Activated T-cell treated with anti-CD3 and anti-CD28 coated beads, Interleukin-2, amount 50 U/mL, for 72 hours (primary cell): ENCODE measurements around the gene MAS1. TPM values are rescaled to one million over a fixed set of nuclear protein-coding genes. Genes with fewer than 3 reads are reported as not detected.
A peak's percentile ranks its signal among the peaks of the same experiment; 100 is the strongest.
"Not testable (repeated sequence)": the region's sequence is repeated elsewhere in the genome, so short reads cannot be mapped to it uniquely, and the experiment has no call there.

Experiments used
- ATAC-seq, 2 donors: fragments of 150-1000 bp; cut with Tn5 transposase; replicated peaks in 1 of 2; 2 replicates each; pipeline ENCODE4 v1.10.0; 2021; ENCODE audit warnings: moderate library complexity in 2 of 2, mild to moderate bottlenecking in 1 of 2
- DNase-seq, 2 donors: peaks; one replicate each; pipeline ENCODE4 v3.0.0; 2021 to 2022; ENCODE audit warnings: mixed read lengths in 1 of 2
- H3K27ac Mint-ChIP-seq: one replicate; pipeline ENCODE4 v1.8.0; 2022; ENCODE audit warnings: mild to moderate bottlenecking, moderate library complexity, mixed read lengths
- H3K27me3 Mint-ChIP-seq: one replicate; pipeline ENCODE4 v1.8.0; 2022; ENCODE audit warnings: low read depth, mixed read lengths
- H3K36me3 Mint-ChIP-seq, 2 donors: one replicate each; pipeline ENCODE4 v1.8.0; 2022; ENCODE audit warnings: mixed read lengths in 2 of 2, mild to moderate bottlenecking in 1 of 2; ENCODE audit not compliant: insufficient read depth in 2 of 2
- H3K4me1 Mint-ChIP-seq: one replicate; pipeline ENCODE4 v1.8.0; 2022; ENCODE audit warnings: low read depth, mixed read lengths
- H3K4me3 Mint-ChIP-seq, 2 donors: one replicate each; pipeline ENCODE4 v1.8.0; 2022; ENCODE audit warnings: mild to moderate bottlenecking in 2 of 2, mixed read lengths in 2 of 2, moderate library complexity in 2 of 2
- H3K9me3 Mint-ChIP-seq, 2 donors: one replicate each; pipeline ENCODE4 v1.8.0; 2022; ENCODE audit warnings: mixed read lengths in 2 of 2
- total RNA-seq, 2 donors: library from RNA; stranded (reverse); gene quantifications; one replicate each; pipeline ENCODE4 v1.2.3, GENCODE V29; 2022

MAS1 gene
- total RNA-seq, 2 donors from 2014 or later: not detected

DNA sequence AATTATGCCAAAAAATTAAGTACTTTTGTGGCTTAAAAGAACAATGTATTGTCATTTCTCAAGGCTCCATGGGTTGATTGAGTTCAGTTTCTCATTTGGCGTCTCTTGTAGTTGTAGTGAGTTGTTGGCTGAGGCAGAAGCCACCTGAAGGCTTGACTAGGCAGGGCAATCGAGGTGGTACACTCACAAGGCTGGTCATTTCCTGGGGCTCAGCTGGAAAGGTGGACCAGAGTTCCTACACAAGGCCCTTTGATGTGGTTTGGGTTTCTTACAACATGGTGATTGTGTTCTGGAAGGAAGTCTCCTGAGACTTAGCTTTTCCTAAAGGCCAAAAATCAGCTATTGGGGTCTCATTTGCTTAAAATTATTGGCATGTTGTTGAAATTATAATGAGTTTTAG is 22.6 kb downstream of the MAS1 start:
- Mint-ChIP-seq H3K27ac (no peak overlapping the region), H3K27me3 (peaks cover 40% of the 10 kb centered on the region), H3K9me3 (peaks cover 0 to 7% of the 10 kb centered on the region in 2 donors), H3K4me1 (peaks cover 5% of the 10 kb centered on the region), H3K4me3 (no peak overlapping the region), H3K36me3 (no peaks in the 10 kb centered on the region)
- no peak for ATAC-seq
- DNase-seq: no peak

DNA sequence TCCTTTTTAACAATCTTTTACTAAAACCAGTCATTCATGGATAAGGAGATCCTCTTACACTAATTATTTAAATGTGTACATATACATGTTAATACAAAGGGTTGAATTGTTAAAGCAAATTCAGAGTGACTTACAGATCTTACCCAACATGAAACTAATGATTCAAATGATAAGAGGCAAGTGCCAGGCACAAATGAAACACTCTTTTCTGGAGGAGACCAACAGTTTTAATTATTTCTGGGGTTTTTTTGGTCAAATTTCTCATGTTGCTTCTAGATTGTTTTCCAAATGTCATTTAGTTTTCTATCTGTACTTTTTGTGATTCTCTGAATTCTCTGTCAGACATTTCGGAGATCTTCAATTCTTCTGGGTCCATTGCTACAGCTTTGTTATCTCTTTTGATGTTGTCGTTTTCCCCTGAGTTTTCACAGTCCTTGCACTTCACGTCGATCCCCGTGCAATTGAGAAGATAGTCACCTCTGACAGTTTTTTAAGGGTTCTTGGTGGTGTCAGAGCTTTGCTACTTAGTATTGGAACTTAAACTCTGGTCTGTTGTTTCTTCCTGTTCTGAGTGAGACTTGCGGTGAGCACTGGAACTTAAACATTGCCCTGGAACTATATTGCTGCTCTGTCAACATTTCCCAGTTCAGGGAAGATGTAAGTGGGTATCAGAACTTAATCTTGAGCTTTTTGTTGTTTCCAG is 23.2 kb downstream of the MAS1 start:
- Mint-ChIP-seq H3K27ac (no peak overlapping the region), H3K4me1 (peaks cover 5% of the 10 kb centered on the region), H3K4me3 (no peak overlapping the region), H3K9me3 (peaks cover 0 to 7% of the 10 kb centered on the region in 2 donors), H3K27me3 (peaks cover 40% of the 10 kb centered on the region), H3K36me3 (no peaks in the 10 kb centered on the region)
- no peak for DNase-seq
- ATAC-seq: no peak

DNA sequence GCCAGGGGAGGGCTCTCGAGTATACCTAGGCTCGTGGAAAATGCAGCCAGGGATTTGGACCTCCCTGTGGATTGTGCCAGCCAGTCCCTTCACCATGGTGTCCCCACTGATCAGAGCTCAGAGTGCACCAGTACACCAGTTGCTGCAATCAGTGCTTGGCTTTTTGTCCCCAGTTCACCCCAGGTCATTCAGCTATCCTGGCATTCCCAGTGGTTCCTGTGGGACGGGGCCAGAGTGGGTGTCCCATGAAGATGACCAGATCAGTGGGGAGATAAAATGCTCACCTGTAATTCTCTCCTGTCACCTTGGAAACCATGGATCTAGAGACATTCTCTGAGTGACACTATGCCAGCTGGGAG is 23.8 kb downstream of the MAS1 start:
- ATAC-seq (no peak), DNase-seq (no peak)
- Mint-ChIP-seq H3K4me1 (peaks cover 5% of the 10 kb centered on the region), H3K9me3 (peaks cover 0 to 7% of the 10 kb centered on the region in 2 donors), H3K27me3 (peaks cover 40% of the 10 kb centered on the region), H3K36me3 (no peaks in the 10 kb centered on the region), H3K27ac (no peak overlapping the region), H3K4me3 (no peak overlapping the region)

DNA sequence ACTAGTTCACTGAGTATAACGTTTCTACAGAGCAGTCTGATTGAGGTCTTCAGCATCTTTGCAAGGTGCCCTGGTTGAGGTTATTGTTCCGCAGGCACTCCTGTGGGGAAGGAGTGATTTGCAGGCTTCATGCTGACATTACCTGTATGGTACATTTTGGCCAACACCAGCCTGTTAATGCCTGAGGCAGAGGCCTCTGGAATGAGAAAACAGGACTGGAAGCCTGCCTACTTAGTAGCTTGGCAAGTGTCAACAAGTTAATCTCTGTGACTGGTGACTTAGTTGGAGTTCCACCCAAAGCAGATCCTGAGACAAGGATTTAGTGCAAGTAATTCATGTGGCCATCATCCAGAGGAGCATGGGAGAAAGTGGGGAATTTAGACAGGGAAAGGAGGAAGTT is 24.6 kb downstream of the MAS1 start:
- no peak overlapping the region for H3K27ac Mint-ChIP-seq
- H3K36me3 Mint-ChIP-seq: no peaks in the 10 kb centered on the region
- ATAC-seq (no peak), DNase-seq (no peak)
- no peak overlapping the region for H3K4me3 Mint-ChIP-seq
- peaks cover 33% of the 10 kb centered on the region for H3K27me3 Mint-ChIP-seq
- H3K4me1 Mint-ChIP-seq: peaks cover 5% of the 10 kb centered on the region
- peaks cover 0 to 5% of the 10 kb centered on the region in 2 donors for H3K9me3 Mint-ChIP-seq

DNA sequence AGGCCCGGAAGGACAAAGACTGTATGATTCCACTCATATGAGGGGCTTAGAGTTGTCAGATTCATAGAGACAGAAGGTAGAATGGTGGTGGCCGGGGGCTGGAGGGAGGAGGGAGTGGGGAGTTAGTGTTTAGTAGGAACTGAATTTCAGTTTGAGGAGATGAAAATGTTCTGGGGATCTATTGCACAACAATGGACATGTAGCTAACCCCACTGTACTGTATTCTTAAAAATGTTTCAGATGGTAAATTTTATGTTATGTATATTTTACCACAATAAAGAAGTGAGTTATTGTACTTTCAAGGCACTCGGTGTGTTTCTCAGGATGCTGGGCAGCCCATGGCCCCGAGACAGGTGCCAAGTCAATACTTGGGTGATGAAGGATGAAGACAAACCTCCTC is 25.4 kb downstream of the MAS1 start:
- ATAC-seq (no peak), DNase-seq (no peak)
- no peak overlapping the region for H3K4me3 Mint-ChIP-seq
- no peaks in the 10 kb centered on the region for H3K36me3 Mint-ChIP-seq
- peaks cover 25% of the 10 kb centered on the region for H3K27me3 Mint-ChIP-seq
- peaks cover 5% of the 10 kb centered on the region for H3K4me1 Mint-ChIP-seq
- no peak overlapping the region for H3K27ac Mint-ChIP-seq
- no peaks in the 10 kb centered on the region for H3K9me3 Mint-ChIP-seq

DNA sequence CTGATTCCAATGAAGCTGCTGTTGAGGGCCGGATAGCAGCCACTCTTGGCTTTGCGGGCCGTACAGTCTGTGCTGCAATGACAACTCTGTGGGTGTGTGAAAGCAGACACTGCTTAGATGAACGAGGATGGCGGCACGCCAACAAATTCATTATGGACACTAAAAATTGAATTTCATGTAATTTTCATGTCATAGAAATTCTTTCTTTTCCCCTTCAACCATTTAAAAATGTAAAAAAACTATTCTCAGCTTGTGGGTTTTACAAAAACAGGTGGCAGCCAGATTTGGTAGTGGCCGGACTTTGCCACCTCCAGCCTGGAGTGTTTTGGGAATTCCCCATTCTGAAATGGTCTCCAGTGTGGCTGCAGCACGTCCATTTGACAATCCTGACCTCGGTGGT is 26.0 kb downstream of the MAS1 start:
- Mint-ChIP-seq H3K9me3 (peaks cover 0 to 2% of the 10 kb centered on the region in 2 donors), H3K4me3 (no peak overlapping the region), H3K4me1 (peaks cover 5% of the 10 kb centered on the region), H3K27me3 (peaks cover 20% of the 10 kb centered on the region), H3K36me3 (no peaks in the 10 kb centered on the region), H3K27ac (no peak overlapping the region)
- DNase-seq: no peak
- no peak for ATAC-seq

DNA sequence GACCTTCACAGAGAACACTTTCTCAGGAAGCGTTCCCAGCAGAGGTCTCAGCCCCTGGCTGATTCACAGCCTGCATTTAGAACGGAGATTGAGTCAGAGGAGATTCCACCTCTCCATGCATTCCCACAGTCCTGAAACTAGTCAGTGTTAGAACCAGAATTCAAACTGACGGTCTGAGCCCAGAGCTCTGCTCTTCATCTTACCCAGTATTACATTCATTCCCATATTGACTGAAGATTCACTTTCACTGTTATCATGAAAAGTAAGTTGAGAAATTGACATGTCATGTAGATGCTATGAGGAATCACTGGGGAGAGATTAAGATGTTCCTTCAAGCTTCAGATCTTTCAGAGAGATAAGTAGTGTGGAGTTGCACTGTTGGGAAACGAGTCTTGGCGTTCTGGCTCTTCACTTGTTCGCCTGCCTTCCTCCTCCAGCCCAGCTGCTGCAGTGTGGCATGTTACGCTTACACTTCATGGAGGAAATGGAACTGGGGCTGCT is 28.3 kb downstream of the MAS1 start:
- Mint-ChIP-seq H3K27ac (no peak overlapping the region), H3K4me3 (no peak overlapping the region), H3K9me3 (peaks cover under 1 to 3% of the 10 kb centered on the region in 2 donors), H3K27me3 (peaks cover 4% of the 10 kb centered on the region), H3K4me1 (peaks cover 3% of the 10 kb centered on the region), H3K36me3 (peaks cover under 1 to 2% of the 10 kb centered on the region in 2 donors)
- DNase-seq (no peak), ATAC-seq (peak in 1 of 2 donors; percentile 62)

DNA sequence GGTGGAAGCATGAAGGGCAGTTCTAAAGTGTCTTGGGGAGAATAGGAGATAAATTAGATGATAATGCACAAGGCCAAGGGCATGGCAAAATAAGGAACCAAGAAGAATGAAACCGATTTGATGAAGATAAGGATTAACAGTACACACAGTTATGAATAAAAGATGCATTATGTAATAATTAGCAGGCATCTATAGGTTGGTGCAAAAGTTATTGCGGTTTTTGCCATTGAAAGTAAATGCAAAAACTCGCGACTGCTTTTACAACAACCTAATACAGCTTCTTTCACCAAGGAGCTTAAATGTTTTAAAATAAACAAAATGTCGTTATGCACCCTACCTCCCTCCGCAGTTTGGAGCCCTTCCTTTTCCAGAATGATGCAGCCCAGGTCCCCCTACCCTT is 29.0 kb downstream of the MAS1 start:
- DNase-seq: no peak
- no peak for ATAC-seq
- H3K27me3 Mint-ChIP-seq: no peaks in the 10 kb centered on the region
- peaks cover 2 to 4% of the 10 kb centered on the region in 2 donors for H3K9me3 Mint-ChIP-seq
- H3K4me3 Mint-ChIP-seq: no peak overlapping the region
- H3K4me1 Mint-ChIP-seq: no peaks in the 10 kb centered on the region
- H3K36me3 Mint-ChIP-seq: peaks cover 3% of the 10 kb centered on the region in 2 donors
- H3K27ac Mint-ChIP-seq: no peak overlapping the region

DNA sequence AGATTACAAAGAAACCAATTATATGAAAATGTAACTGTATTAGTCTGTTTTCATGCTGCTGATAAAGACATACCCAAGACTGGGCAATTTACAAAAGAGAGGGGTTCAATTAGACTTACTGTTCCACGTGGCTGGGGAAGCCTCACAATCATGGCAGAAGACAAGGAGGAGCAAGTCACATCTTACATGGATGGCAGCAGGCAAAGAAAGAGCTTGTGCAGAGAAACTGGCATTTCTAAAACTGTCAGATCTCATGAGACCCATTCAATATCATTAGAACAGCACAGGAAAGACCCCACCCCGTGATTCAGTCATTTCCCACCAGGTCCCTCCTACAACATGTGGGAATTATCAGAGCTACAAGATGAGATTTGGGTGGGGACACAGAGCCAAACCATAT is 33.4 kb downstream of the MAS1 start:
- not testable (repeated sequence) for H3K27me3 Mint-ChIP-seq, H3K27ac Mint-ChIP-seq, DNase-seq, H3K9me3 Mint-ChIP-seq, H3K36me3 Mint-ChIP-seq, H3K4me1 Mint-ChIP-seq, ATAC-seq, H3K4me3 Mint-ChIP-seq

DNA sequence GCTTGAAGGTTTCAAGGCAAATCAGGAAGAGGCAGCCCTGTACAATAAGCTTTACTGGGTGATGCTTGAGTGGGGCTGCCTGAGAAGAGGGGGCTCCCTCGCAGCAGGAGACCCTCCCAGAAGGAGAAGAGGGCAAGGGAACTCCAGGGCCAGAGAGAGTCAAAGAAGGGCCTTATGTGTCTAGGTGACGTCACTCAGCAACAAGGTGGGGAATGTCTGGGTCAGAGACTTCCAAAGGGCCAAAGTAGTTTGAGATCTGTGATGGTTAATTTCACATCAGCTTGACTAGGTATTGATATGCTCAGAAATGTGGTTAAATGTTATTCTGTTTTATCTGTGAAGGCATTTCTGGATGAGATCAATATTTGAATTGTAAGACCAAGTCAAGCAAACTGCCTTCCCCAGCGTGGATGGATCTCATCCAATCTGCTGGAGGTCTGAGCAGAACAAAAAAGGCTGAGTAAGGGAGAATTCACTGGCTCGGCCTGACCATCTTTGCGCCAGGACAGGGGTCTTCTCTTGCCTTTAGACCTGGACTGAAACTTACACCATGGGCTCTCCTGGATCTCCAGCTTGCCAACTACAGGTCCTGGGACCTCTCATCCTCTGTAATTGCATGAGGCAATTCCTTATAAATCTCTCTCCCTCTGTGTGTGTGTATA is 35.9 kb downstream of the MAS1 start:
- Mint-ChIP-seq H3K9me3 (peaks cover 2% of the 10 kb centered on the region in 2 donors), H3K4me3 (no peak overlapping the region), H3K27ac (no peak overlapping the region), H3K36me3 (peaks cover 3% of the 10 kb centered on the region in 2 donors), H3K4me1 (peaks cover 24% of the 10 kb centered on the region), H3K27me3 (no peaks in the 10 kb centered on the region)
- DNase-seq (no peak), ATAC-seq (no peak)

DNA sequence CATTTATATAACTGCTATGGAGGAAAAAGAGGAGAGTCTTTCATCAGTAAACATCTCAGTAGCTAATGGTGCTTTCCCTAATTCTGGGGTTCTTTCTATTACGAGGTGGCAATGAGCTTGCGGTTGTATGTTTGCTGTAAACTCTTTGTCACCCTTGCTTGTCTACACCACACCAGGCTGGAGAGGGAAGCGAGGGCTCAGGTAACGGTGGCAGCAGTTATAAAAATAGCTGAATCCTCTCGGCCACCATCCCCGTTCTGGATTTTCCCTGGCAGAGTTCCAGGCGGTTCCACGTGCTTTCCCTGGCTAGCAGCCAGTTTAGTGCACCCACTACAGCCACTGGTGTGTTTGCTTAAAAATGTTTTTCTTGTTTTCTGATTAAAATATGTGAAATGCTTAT is 39.0 kb downstream of the MAS1 start:
- Mint-ChIP-seq H3K27me3 (no peaks in the 10 kb centered on the region), H3K36me3 (no peaks in the 10 kb centered on the region), H3K27ac (peak overlapping the region; percentile 68), H3K4me1 (peaks cover 29% of the 10 kb centered on the region), H3K4me3 (peak overlapping the region in 1 of 2 donors; percentile 42), H3K9me3 (no peaks in the 10 kb centered on the region)
- ATAC-seq (peak; percentile 9 to 10), DNase-seq (peak; percentile 22 to 57)

DNA sequence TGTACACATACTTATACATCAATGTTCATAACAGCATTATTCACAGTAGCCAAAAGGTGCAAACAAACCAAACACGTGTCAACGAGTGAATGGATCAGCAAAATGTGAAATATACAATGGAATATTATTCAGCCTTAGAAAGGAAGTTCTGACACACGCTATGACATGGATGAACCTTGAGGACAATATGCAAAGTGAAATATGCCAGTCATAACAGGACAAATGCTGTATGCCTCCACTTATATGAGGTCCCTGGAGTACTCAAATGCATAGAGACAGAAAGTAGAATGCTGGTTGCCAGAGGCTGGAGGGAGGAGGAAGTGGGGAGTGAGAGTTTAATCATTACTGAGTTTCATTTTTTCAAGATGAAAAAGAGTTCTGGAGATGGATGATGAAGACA is 40.3 kb downstream of the MAS1 start:
- peaks cover 29% of the 10 kb centered on the region for H3K4me1 Mint-ChIP-seq
- no peaks in the 10 kb centered on the region for H3K27me3 Mint-ChIP-seq
- peak overlapping the region; percentile 42 to 46 for H3K4me3 Mint-ChIP-seq
- peaks cover 0 to 4% of the 10 kb centered on the region in 2 donors for H3K9me3 Mint-ChIP-seq
- DNase-seq: peak; percentile 54 to 60
- H3K36me3 Mint-ChIP-seq: no peaks in the 10 kb centered on the region
- H3K27ac Mint-ChIP-seq: peak overlapping the region; percentile 74
- peak; percentile 90 to 95 for ATAC-seq

DNA sequence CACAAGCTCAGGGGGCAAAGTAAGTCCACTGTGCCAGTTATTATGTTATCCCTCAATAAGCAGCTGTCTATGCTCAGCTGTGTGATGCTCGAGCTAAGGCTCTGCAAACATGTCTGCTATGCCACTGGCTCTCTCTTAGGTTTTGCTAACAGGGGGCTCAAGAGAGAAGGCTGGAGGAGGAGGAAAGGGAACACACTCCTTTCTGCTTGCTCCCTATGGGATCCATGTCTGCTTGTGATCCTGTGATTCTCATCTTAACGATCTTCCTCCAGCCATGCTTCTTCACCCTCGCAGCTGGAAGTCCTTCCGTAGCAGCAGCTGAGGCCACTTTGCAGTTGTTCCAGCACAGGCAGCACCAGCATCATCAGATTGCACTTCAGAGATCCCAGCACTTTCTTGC is 41.1 kb downstream of the MAS1 start:
- Mint-ChIP-seq H3K4me1 (peaks cover 33% of the 10 kb centered on the region), H3K9me3 (peaks cover 0 to 5% of the 10 kb centered on the region in 2 donors), H3K36me3 (no peaks in the 10 kb centered on the region), H3K27me3 (no peaks in the 10 kb centered on the region), H3K27ac (peak overlapping the region; percentile 38), H3K4me3 (peak overlapping the region; percentile 10 to 29)
- DNase-seq (no peak), ATAC-seq (no peak)
